Hepatocyte (in vitro differentiated cells): ENCODE results near the gene SNRPE. TPM values are rescaled to one million over a fixed set of nuclear protein-coding genes. Genes with fewer than 3 reads are reported as not detected.
"Not testable (repeated sequence)": the region's sequence is repeated elsewhere in the genome, so short reads cannot be mapped to it uniquely, and the experiment has no call there.

Source experiments
- DNase-seq: peaks from one replicate; pipeline ENCODE4 v3.0.0-alpha.2; 2016; ENCODE audit warnings: low spot score
- H2AFZ ChIP-seq: fragments of 200-600 bp; sonication (generic); 2 replicates; pipeline ENCODE4 v1.6.0; 2016; ENCODE audit warnings: antibody characterized with exemption, mild to moderate bottlenecking
- H3K27ac ChIP-seq: fragments of 200-600 bp; sonication (generic); 2 replicates; pipeline ENCODE4 v1.5.1; 2016; ENCODE audit warnings: mild to moderate bottlenecking
- H3K27me3 ChIP-seq: fragments of 200-600 bp; sonication (generic); 2 replicates; pipeline ENCODE4 v1.6.1; 2016
- H3K36me3 ChIP-seq: fragments of 200-600 bp; sonication (generic); replicated peaks from 2 replicates; pipeline ENCODE4 v1.5.1; 2016; ENCODE audit warnings: low read depth; ENCODE audit not compliant: insufficient read depth
- H3K4me1 ChIP-seq: fragments of 200-600 bp; sonication (generic); 2 replicates; pipeline ENCODE4 v1.5.1; 2016; ENCODE audit warnings: mild to moderate bottlenecking, moderate library complexity; ENCODE audit not compliant: insufficient read depth
- H3K4me2 ChIP-seq: fragments of 200-600 bp; sonication (generic); 2 replicates; pipeline ENCODE4 v1.6.0; 2016
- H3K4me3 ChIP-seq: fragments of 200-600 bp; sonication (generic); 2 replicates; pipeline ENCODE4 v1.5.1; 2016; ENCODE audit warnings: mild to moderate bottlenecking
- H3K79me2 ChIP-seq: fragments of 200-600 bp; sonication (generic); 2 replicates; pipeline ENCODE4 v1.6.0; 2017; ENCODE audit warnings: mild to moderate bottlenecking
- H3K9me2 ChIP-seq: fragments of 200-600 bp; sonication (generic); replicated peaks from 2 replicates; pipeline ENCODE4 v1.6.0; 2017; ENCODE audit warnings: mild to moderate bottlenecking; ENCODE audit not compliant: insufficient read depth
- H3K9me3 ChIP-seq: fragments of 200-600 bp; sonication (generic); 2 replicates; pipeline ENCODE4 v1.5.1; 2016; ENCODE audit warnings: low read depth, mild to moderate bottlenecking
- H4K20me1 ChIP-seq: fragments of 200-600 bp; sonication (generic); 2 replicates; pipeline ENCODE4 v1.6.0; 2016; ENCODE audit warnings: mild to moderate bottlenecking; ENCODE audit not compliant: insufficient read depth, poor library complexity, severe bottlenecking
- CTCF ChIP-seq: fragments of 200-600 bp; sonication (generic); IDR thresholded peaks from 2 replicates; pipeline ENCODE4 v1.5.1; 2016; ENCODE audit warnings: antibody characterized with exemption, mild to moderate bottlenecking; ENCODE audit not compliant: poor library complexity
- EZH2 ChIP-seq: fragments of 200-600 bp; sonication (generic); IDR thresholded peaks from 2 replicates; pipeline ENCODE4 v1.6.1; 2016; ENCODE audit warnings: antibody characterized with exemption, mild to moderate bottlenecking, borderline replicate concordance
- EZH2phosphoT487 ChIP-seq: fragments of 200-600 bp; sonication (generic); IDR thresholded peaks from one replicate; pipeline ENCODE4 v1.6.1; 2018; ENCODE audit warnings: antibody characterized with exemption, mild to moderate bottlenecking, low read depth, moderate library complexity; ENCODE audit not compliant: unreplicated experiment, severe bottlenecking
- WGBS: methylation state at CpG from one replicate; pipeline ENCODE4 v1.1.6; 2016; ENCODE audit warnings: low lambda C conversion rate; ENCODE audit errors: missing lambda C conversion rate; 5-methylcytosine and 5-hydroxymethylcytosine counted together
- polyA plus RNA-seq: library from polyadenylated mRNA; unstranded; fragments of >200 nt; fragmentation: Nextera tagmentation; extraction: Ambion mirVana; gene quantifications from 2 replicates; pipeline ENCODE4 v1.2.1, GENCODE V29; 2016
- total RNA-seq: library from RNA; depleted of rRNA; stranded (reverse); fragments of >200 nt; gene quantifications from 2 replicates; pipeline ENCODE4 v1.2.3, GENCODE V29; 2014

SNRPE gene
- total and polyA plus RNA-seq, 2 experiments from 2014 or later: 94.5 to 272 TPM

DNA sequence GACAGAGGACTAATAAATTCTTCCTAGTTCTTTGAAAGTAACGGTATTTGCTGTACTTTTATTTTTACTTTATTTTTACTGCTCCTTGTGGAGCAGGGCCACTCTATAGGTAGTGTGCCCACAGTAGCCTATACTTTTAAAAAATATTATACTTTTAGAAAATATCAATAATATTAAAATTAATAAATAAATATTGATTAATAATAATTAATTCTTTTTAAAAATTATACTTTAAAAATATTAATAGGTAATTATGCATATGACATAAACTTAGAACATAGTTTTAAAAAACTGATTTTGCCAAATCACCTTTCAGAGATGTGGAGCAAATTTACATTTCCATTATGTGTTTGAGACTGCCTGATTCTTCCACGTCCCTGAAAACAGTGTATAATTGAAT is 35.2 kb upstream of the SNRPE start:
- H4K20me1 ChIP-seq: peaks cover 58% of the 10 kb centered on the region
- H3K4me1 ChIP-seq: no peaks in the 10 kb centered on the region
- H3K79me2 ChIP-seq: peaks cover 74% of the 10 kb centered on the region
- H3K9me3 ChIP-seq: no peaks in the 10 kb centered on the region
- 94% methylated on average over 2 of the region's 2 CpGs for WGBS
- no peak for TF ChIP-seq EZH2
- no peak for TF ChIP-seq EZH2phosphoT487
- TF ChIP-seq CTCF: no peak
- no peak for DNase-seq
- H3K36me3 ChIP-seq: peaks cover 12% of the 10 kb centered on the region
- no peak overlapping the region for H3K4me2 ChIP-seq
- no peaks in the 10 kb centered on the region for H3K27me3 ChIP-seq
- H3K9me2 ChIP-seq: no peaks in the 10 kb centered on the region
- H2AFZ ChIP-seq: no peak overlapping the region
- H3K27ac ChIP-seq: no peak overlapping the region
- H3K4me3 ChIP-seq: no peak overlapping the region

GRCh38 chr1:203828002-203828401 is 33.4 kb upstream of the SNRPE start:
- peaks cover 12% of the 10 kb centered on the region for H3K36me3 ChIP-seq
- no peaks in the 10 kb centered on the region for H3K9me3 ChIP-seq
- no peaks in the 10 kb centered on the region for H3K4me1 ChIP-seq
- H3K27me3 ChIP-seq: no peaks in the 10 kb centered on the region
- 91% methylated on average over 5 of the region's 5 CpGs for WGBS
- no peak overlapping the region for H3K4me2 ChIP-seq
- H3K4me3 ChIP-seq: no peak overlapping the region
- H4K20me1 ChIP-seq: peaks cover 43% of the 10 kb centered on the region
- H3K9me2 ChIP-seq: no peaks in the 10 kb centered on the region
- no peak overlapping the region for H3K27ac ChIP-seq
- no peak for DNase-seq
- TF ChIP-seq CTCF (no peak), EZH2phosphoT487 (no peak), EZH2 (no peak)
- peaks cover 66% of the 10 kb centered on the region for H3K79me2 ChIP-seq
- no peak overlapping the region for H2AFZ ChIP-seq

DNA sequence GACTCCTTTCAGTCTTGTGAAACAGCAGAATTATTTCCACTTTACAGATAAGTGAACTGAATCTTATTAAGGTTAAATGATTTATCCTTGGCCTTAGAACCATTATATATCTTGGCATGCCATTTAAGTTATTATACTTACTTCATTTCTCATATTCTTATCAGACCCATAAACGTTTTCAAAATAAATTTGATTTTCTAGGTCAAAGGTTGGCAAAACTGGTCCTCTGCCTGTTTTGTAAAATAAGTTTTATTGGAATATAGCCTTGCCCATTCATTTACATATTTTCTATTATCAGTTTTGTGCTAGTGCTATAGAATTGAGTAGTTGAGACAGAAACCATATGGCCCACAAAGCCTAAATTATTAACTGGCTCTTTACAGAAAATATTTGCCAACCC is 32.9 kb upstream of the SNRPE start:
- Histone ChIP-seq H3K36me3 (peaks cover 12% of the 10 kb centered on the region), H3K27me3 (no peaks in the 10 kb centered on the region), H3K27ac (no peak overlapping the region), H4K20me1 (peaks cover 38% of the 10 kb centered on the region), H3K9me2 (no peaks in the 10 kb centered on the region), H3K4me2 (no peak overlapping the region), H3K4me3 (no peak overlapping the region), H2AFZ (no peak overlapping the region), H3K79me2 (peaks cover 61% of the 10 kb centered on the region), H3K4me1 (no peaks in the 10 kb centered on the region), H3K9me3 (no peaks in the 10 kb centered on the region)
- WGBS: 75% methylated on average over 1 of the region's 1 CpG
- TF ChIP-seq CTCF (no peak), EZH2phosphoT487 (no peak), EZH2 (no peak)
- no peak for DNase-seq

- not testable (repeated sequence) for H3K4me1 ChIP-seq, H3K27me3 ChIP-seq, H3K9me3 ChIP-seq, H3K4me2 ChIP-seq, H3K27ac ChIP-seq, H3K4me3 ChIP-seq, H3K9me2 ChIP-seq, DNase-seq, H2AFZ ChIP-seq
- H4K20me1 ChIP-seq: peaks cover 36% of the 10 kb centered on the region
- 95% methylated on average over 5 of the region's 5 CpGs for WGBS
- H3K79me2 ChIP-seq: peaks cover 60% of the 10 kb centered on the region
- H3K36me3 ChIP-seq: peaks cover 12% of the 10 kb centered on the region
Observed at GRCh38 chr1:203829247-203829646, 32.2 kb upstream of the SNRPE start.
